A549 treated with dexamethasone at 1 μM for 4 hours (cell line): ENCODE data around the gene TSPAN6. TPM values are rescaled to one million over a fixed set of nuclear protein-coding genes. Genes with fewer than 3 reads are reported as not detected.

Experiments
- total RNA-seq: library from RNA; stranded (reverse); fragments of 200-300 nt; extraction: Qiagen RNA extraction; gene quantifications from 5 replicates; pipeline ENCODE4 v1.2.3, GENCODE V29; 2022

TSPAN6 gene
- total RNA-seq, result 35.3 to 42.5 TPM (median 38.2 TPM) in 5 replicates

GRCh38 chrX:100636321-100636991 lies at the start of gene TSPAN6:
Gene TSPAN6, minus strand, starts transcription at chrX:100636806. Its CDS starts 112 bp downstream, at chrX:100636694.

GRCh38 chrX:100643956-100644860 lies 7.6 kb upstream of the TSPAN6 start, which contains the start of gene SRPX2:
Gene SRPX2, plus strand, starts transcription at chrX:100644199. Its CDS starts 2,124 bp downstream, at chrX:100646323.

GRCh38 chrX:100584611-100585010 lies 52.0 kb downstream of the TSPAN6 start, which contains the start of gene TNMD:
Gene TNMD, plus strand, starts transcription at chrX:100584936. Its CDS starts 83 bp downstream, at chrX:100585019.

Other genes starting within 250 kb of the TSPAN6 start
- gene PCDH19, start 226.5 kb downstream of the TSPAN6 start, total RNA-seq, result 0.02 to 0.07 TPM (median 0.06 TPM) in 5 replicates
- gene TNMD, start 51.9 kb downstream of the TSPAN6 start, total RNA-seq, result not detected in 5 replicates
- 1.8 to 3.4 TPM (median 2.7 TPM) in 5 replicates for gene SRPX2, start 7.4 kb upstream of the TSPAN6 start, total RNA-seq
- 2.3 to 4.1 TPM (median 3.2 TPM) in 5 replicates for gene SYTL4, start 95.3 kb upstream of the TSPAN6 start, total RNA-seq
- 31.2 to 33.1 TPM (median 32.0 TPM) in 5 replicates for gene CSTF2, start 183.6 kb upstream of the TSPAN6 start, total RNA-seq
- 0.03 to 0.08 TPM (median 0.08 TPM) in 5 replicates for gene NOX1, start 237.6 kb upstream of the TSPAN6 start, total RNA-seq